ENCODE data around the gene RIN1. TPM values are rescaled to one million over a fixed set of nuclear protein-coding genes. Genes with fewer than 3 reads are reported as not detected.

The RIN1 gene
- total and polyA plus RNA-seq, 2 donors (not counting 3 experiments of a cell fraction or from before 2014, with no cell fraction given), result 4.4 to 10.2 TPM

GRCh38 chr11:66315498-66315885 is 20.7 kb downstream of the RIN1 start:
- Histone ChIP-seq H3K9me1 (replicated peaks; ENCODE audit: control insufficient read depth, extremely low read depth, insufficient read depth, low read length) (no peaks in the 10 kb centered on the region), H3K4me1 (ENCODE audit: control insufficient read depth, extremely low read depth, insufficient read depth, low read length) (peaks cover 4% of the 10 kb centered on the region), H3K9me3 (replicated peaks; ENCODE audit: control insufficient read depth, insufficient read depth, low read length) (no peaks in the 10 kb centered on the region), H3K4me3 (replicated peaks in 1 of 3; ENCODE audit: insufficient read depth in 1 of 3, low read depth in 1 of 3, low read length in 3 of 3) (no peak overlapping the region), H3K27ac (ENCODE audit: insufficient read depth, low read depth, low read length) (no peak overlapping the region), H4K20me1 (replicated peaks; ENCODE audit: control insufficient read depth, extremely low read depth, insufficient read depth, low read length) (no peaks in the 10 kb centered on the region), H3K27me3 (ENCODE audit: control insufficient read depth in 2 of 2, insufficient read depth in 2 of 2, low read length in 2 of 2) (peaks cover 6 to 7% of the 10 kb centered on the region in 2 experiments), H3K4me2 (ENCODE audit: insufficient read depth, low read length) (no peak overlapping the region), H2AFZ (ENCODE audit: low read depth, low read length) (no peak overlapping the region), H3K36me3 (ENCODE audit: control insufficient read depth in 2 of 2, extremely low read depth in 1 of 2, insufficient read depth in 2 of 2, low read length in 2 of 2) (no peaks in the 10 kb centered on the region), H3K79me2 (ENCODE audit: control insufficient read depth, insufficient read depth, low read length) (no peaks in the 10 kb centered on the region), H3K9ac (replicated peaks; ENCODE audit: extremely low read depth, insufficient read depth, low read length) (no peak overlapping the region)
- no TSS peak for BruUV-seq (replicated peaks)
- FAIRE-seq, result no peak
- CTCF ChIA-PET, result interaction anchor here (1.4 to 9.5 kb wide), 2 partner anchors 17 to 74 kb away, joined by 3 to 225 read pairs; partner anchors contain the start of gene RIN1
- intact Hi-C loops (cut with micrococcal nuclease), result no loop called here
- POLR2A ChIA-PET, result no interaction called here
- DNase-seq (ENCODE audit: low read depth, low spot score), result no peak
- dilution Hi-C loops (cut with MboI; ENCODE audit: extremely low pct_ligation_motif_present, low sequenced_read_pairs), result no loop called here
- no peak for TF ChIP-seq POLR2AphosphoS5 (IDR thresholded peaks at IDR 0.05; ENCODE audit: insufficient read depth, low read depth, low read length)
- no peak for TF ChIP-seq MAX (IDR thresholded peaks at IDR 0.05; ENCODE audit: insufficient read depth, insufficient read length)
- TF ChIP-seq FOS (IDR thresholded peaks at IDR 0.05; ENCODE audit: borderline replicate concordance, insufficient read depth, low read length), result no peak
- TF ChIP-seq CTCF (IDR thresholded peaks at IDR 0.05; ENCODE audit: extremely low read depth in 1 of 2, insufficient read depth in 1 of 2, low read depth in 1 of 2, low read length in 2 of 2), result no peak
- TF ChIP-seq GATA2 (IDR thresholded peaks at IDR 0.05; ENCODE audit: insufficient read depth, insufficient read length, low read depth, low read length), result no peak
- no peak for TF ChIP-seq EZH2 (IDR thresholded peaks at IDR 0.05; ENCODE audit: borderline replicate concordance, low read depth, low read length, severe bottlenecking)
- no peak for TF ChIP-seq MYC (IDR thresholded peaks at IDR 0.05; ENCODE audit: low read depth, low read length)
- TF ChIP-seq JUN (IDR thresholded peaks at IDR 0.05; ENCODE audit: borderline replicate concordance, insufficient read depth, insufficient read length, low read depth), result no peak
- TF ChIP-seq POLR2A (IDR thresholded peaks at IDR 0.05; ENCODE audit: low read depth, low read length), result no peak

Measured in endothelial cell of umbilical vein (primary cell).